KMS-11 (cell line): ENCODE measurements around the gene CRELD2.

ENCODE experiments used
- H2AFZ ChIP-seq: fragments of 200-600 bp; sonication (generic); 2 replicates; pipeline ENCODE4 v1.6.1; 2016; ENCODE audit warnings: antibody characterized with exemption, mixed run types, low read depth
- H3K27ac ChIP-seq: fragments of 200-600 bp; sonication (generic); 2 replicates; pipeline ENCODE4 v1.6.1; 2016; ENCODE audit warnings: mild to moderate bottlenecking, mixed run types
- H3K27me3 ChIP-seq: fragments of 200-600 bp; sonication (generic); 2 replicates; pipeline ENCODE4 v1.6.1; 2017; ENCODE audit warnings: mild to moderate bottlenecking, low read depth, mixed run types, moderate library complexity; ENCODE audit not compliant: insufficient read depth
- H3K36me3 ChIP-seq: fragments of 200-600 bp; sonication (generic); 2 replicates; pipeline ENCODE4 v1.6.1; 2017; ENCODE audit warnings: mild to moderate bottlenecking, mixed run types; ENCODE audit not compliant: insufficient read depth
- H3K4me1 ChIP-seq: fragments of 200-600 bp; sonication (generic); 2 replicates; pipeline ENCODE4 v1.6.1; 2016; ENCODE audit warnings: mild to moderate bottlenecking, low read depth, mixed run types; ENCODE audit not compliant: poor library complexity, severe bottlenecking
- H3K4me2 ChIP-seq: fragments of 200-600 bp; sonication (generic); 2 replicates; pipeline ENCODE4 v1.7.0; 2016; ENCODE audit warnings: mild to moderate bottlenecking, mixed run types
- H3K4me3 ChIP-seq: fragments of 200-600 bp; sonication (generic); IDR thresholded peaks from 2 replicates; pipeline ENCODE4 v1.6.1; 2017; ENCODE audit warnings: low read depth, low read length, mixed read lengths; ENCODE audit not compliant: insufficient read depth
- H3K79me2 ChIP-seq: fragments of 200-600 bp; sonication (generic); 2 replicates; pipeline ENCODE4 v1.6.1; 2016; ENCODE audit warnings: low read depth, mixed run types; ENCODE audit not compliant: insufficient read depth
- H3K9ac ChIP-seq: fragments of 200-600 bp; sonication (generic); 2 replicates; pipeline ENCODE4 v1.6.1; 2016; ENCODE audit warnings: mild to moderate bottlenecking, mixed run types
- H4K20me1 ChIP-seq: fragments of 200-600 bp; sonication (generic); 2 replicates; pipeline ENCODE4 v1.6.1; 2016; ENCODE audit warnings: mild to moderate bottlenecking, mixed run types; ENCODE audit not compliant: insufficient read depth
- TF ChIP-seq, protein P1 (sequence below): fragments of 200-600 bp; sonication (generic); conservative IDR thresholded peaks from 2 replicates; pipeline ENCODE4 v1.6.1; 2017; ENCODE audit warnings: low read depth, mild to moderate bottlenecking, antibody characterized with exemption, low read length, moderate library complexity, mixed read lengths

The CRELD2 gene

GRCh38 chr22:49906071-49906798 lies 12.2 kb upstream of the CRELD2 start:
- H3K36me3 ChIP-seq = no peaks in the 10 kb centered on the region
- no peak overlapping the region for H3K27ac ChIP-seq
- TF ChIP-seq, protein P1, sequence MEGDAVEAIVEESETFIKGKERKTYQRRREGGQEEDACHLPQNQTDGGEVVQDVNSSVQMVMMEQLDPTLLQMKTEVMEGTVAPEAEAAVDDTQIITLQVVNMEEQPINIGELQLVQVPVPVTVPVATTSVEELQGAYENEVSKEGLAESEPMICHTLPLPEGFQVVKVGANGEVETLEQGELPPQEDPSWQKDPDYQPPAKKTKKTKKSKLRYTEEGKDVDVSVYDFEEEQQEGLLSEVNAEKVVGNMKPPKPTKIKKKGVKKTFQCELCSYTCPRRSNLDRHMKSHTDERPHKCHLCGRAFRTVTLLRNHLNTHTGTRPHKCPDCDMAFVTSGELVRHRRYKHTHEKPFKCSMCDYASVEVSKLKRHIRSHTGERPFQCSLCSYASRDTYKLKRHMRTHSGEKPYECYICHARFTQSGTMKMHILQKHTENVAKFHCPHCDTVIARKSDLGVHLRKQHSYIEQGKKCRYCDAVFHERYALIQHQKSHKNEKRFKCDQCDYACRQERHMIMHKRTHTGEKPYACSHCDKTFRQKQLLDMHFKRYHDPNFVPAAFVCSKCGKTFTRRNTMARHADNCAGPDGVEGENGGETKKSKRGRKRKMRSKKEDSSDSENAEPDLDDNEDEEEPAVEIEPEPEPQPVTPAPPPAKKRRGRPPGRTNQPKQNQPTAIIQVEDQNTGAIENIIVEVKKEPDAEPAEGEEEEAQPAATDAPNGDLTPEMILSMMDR = no peak
- no peaks in the 10 kb centered on the region for H3K4me1 ChIP-seq
- H3K27me3 ChIP-seq = no peaks in the 10 kb centered on the region
- H3K9ac ChIP-seq = no peak overlapping the region
- no peak overlapping the region for H3K4me3 ChIP-seq
- no peak overlapping the region for H3K4me2 ChIP-seq
- H3K79me2 ChIP-seq = no peaks in the 10 kb centered on the region
- no peaks in the 10 kb centered on the region for H4K20me1 ChIP-seq
- no peak overlapping the region for H2AFZ ChIP-seq

GRCh38 chr22:49906799-49907290 lies 11.6 kb upstream of the CRELD2 start:
- Histone ChIP-seq H2AFZ (no peak overlapping the region), H3K4me2 (no peak overlapping the region), H4K20me1 (no peaks in the 10 kb centered on the region), H3K27ac (no peak overlapping the region), H3K4me3 (no peak overlapping the region), H3K79me2 (no peaks in the 10 kb centered on the region), H3K36me3 (no peaks in the 10 kb centered on the region), H3K4me1 (no peaks in the 10 kb centered on the region), H3K27me3 (no peaks in the 10 kb centered on the region), H3K9ac (no peak overlapping the region)
- TF ChIP-seq, protein P1 = no peak

DNA sequence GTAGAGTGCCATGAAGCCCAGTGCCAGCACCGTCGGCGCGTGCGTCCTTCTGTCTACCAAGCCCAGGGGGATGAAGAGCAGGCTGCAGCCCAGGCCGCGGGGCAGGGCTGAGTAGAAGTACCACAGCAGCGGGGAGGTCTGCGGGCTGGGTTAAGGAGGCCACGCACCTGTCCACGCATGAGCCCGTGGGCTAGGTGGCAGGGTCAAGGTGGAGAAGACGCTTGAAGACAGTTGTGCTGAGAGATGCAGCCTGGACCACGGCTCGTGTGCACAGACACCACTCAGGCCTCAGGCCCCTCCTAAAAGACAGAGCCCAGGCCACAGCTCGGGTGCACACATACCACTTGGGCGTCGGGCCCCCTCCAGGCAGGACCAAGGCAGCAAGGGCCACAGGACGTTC lies 10.6 kb upstream of the CRELD2 start:
- no peak overlapping the region for H3K27ac ChIP-seq
- no peak overlapping the region for H3K4me3 ChIP-seq
- no peaks in the 10 kb centered on the region for H3K27me3 ChIP-seq
- H2AFZ ChIP-seq = no peak overlapping the region
- no peak overlapping the region for H3K4me2 ChIP-seq
- no peaks in the 10 kb centered on the region for H3K36me3 ChIP-seq
- TF ChIP-seq, protein P1 = no peak
- no peaks in the 10 kb centered on the region for H3K79me2 ChIP-seq
- no peak overlapping the region for H3K9ac ChIP-seq
- no peaks in the 10 kb centered on the region for H3K4me1 ChIP-seq
- H4K20me1 ChIP-seq = no peaks in the 10 kb centered on the region

DNA sequence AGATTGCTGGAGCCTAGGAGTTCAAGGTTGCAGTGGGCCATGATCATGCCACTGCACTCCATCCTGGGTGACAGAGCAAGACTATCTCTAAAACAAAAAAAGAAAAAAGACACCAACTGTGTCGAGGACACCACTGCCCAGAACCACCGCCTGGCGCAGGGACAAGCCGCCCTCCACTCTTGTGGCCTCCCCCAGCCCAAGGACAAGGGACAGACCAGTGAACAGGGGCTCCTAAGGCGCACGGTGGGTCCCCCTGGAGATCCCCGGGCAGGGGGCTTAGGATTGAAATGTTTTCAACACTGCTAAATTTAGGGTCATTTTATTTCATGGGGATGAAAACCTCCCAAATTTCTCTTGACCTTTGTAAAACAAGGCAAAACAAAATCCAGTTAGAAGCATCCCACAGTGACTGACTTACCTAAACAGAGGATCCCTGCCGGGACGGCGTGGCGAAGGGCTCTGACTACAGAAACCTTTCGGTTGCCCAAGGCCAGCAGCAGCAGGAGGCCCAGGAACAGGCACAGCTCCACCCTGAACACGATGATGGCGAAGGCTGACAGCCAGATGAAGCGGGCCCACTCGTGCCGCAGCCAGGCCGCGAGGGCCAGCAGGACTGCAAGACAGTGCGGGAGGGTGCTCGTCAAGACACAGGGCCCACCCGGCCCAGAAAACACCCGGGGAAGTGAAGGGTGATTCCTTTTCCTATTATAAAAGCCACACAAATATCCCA lies 8.8 kb upstream of the CRELD2 start:
- H2AFZ ChIP-seq = no peak overlapping the region
- no peaks in the 10 kb centered on the region for H4K20me1 ChIP-seq
- no peaks in the 10 kb centered on the region for H3K36me3 ChIP-seq
- H3K4me2 ChIP-seq = no peak overlapping the region
- H3K4me3 ChIP-seq = no peak overlapping the region
- H3K27ac ChIP-seq = no peak overlapping the region
- H3K9ac ChIP-seq = no peak overlapping the region
- no peaks in the 10 kb centered on the region for H3K27me3 ChIP-seq
- no peaks in the 10 kb centered on the region for H3K79me2 ChIP-seq
- H3K4me1 ChIP-seq = no peaks in the 10 kb centered on the region
- TF ChIP-seq, protein P1 = no peak
